HCEC 1CT (cell line): ENCODE results near the gene EFCAB6.

Experiments used
- DNase-seq: peaks from one replicate; pipeline ENCODE4 v3.0.0-alpha.2; 2017

EFCAB6 gene

DNA sequence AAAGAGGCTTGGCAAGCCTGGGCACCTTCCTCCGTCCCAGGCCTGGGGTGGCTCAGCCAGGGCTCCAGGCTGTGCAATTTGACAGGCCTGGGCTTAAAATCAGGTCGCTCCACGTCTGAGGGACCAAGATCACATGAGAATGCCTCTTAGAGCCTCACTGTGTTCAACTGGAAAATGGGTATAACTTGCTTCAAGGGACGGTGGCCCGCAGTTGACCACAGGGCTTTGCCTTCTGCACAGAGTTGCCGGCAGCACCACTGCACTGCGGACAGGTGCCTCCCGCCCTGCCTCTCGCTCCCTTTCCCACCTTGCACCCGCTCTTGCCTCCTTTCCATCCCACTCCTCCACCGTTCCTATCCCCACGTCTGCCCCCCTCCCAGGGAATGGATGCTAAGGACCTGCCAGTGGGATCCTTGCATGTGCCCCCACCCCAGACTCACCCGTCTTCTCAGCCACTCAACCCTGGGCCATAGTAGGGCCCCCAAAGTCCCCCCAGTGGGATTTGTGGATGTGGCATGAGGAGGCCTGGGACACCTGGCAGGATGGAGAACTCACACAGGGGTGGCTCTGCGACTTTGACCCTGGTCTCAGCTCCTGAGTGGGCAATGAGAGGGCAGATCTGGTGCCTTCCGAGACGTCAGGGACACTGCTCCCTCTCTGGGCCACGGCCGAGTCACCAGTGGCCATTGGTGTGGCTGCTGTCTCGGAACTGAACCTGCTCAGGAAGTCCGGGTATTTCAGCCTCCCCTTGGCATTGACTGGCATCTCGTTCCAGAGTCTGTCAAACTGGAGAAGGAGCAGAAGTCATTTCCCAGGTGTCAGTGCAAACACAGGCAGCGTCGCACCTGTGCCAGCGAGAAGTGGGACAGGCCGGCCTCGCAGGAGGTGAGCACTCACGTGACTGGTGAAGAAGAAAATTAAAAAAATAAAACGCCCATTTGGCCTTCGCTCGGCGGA is 272.3 kb downstream of the EFCAB6 start:
- DNase-seq, result no peak

GRCh38 chr22:43537019-43537585 is 275.0 kb downstream of the EFCAB6 start:
- no peak for DNase-seq

DNA sequence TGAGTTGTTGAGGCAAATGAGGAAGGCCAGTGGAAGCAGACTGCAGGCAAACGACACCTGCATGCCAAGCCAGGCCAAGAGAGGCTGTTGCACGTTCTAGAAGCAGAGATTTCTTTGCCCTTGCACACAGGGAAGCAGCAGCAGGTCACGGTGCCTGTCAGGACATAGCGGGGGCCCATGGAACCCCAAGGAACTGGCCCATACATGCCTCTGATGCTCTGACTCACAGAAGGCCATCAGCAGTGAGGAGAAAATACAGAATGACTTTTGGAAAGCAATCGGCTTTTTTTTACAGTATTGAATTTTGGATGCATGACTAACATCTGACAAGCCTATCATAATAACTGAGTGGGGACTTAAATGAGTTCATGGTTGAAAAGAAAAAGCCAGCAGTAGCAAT is 276.4 kb downstream of the EFCAB6 start:
- no peak for DNase-seq

DNA sequence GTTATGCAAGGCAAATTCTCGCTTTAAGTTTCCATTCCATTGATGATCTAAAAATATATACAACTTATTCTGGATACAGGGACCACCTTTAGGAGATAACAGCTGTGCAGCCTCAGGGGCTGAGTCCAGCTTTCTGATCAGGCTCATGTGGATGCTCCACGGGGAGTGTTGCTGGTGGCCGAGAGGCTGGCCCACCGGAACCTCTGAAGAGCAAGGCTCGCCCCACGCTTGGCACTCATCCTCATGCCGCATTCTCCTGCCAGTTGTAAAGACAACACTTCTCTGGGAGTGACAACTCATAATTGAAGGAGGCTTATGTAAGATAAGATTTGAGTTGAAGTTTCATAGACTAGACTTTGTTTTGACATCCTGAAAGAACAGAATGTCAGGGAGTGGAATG is 276.8 kb downstream of the EFCAB6 start:
- no peak for DNase-seq

DNA sequence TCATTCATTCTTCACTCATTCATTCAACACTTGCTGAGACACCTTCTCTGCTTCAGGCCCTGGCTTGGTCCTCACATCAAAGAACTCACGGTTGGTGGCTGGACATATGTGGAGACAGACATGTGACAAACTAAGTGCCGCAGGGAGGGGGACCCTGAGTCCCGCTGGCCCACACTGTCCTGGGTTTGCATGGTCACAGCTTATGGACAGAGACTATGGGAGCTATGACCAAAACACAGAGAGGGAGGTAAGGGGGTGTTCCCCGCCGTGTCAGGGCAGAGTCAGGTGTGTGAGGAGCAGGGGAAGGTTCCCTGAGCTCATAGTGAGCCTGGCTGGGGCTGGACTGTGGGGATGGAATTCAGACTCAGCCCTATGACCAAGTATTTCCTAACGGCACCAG is 277.2 kb downstream of the EFCAB6 start:
- no peak for DNase-seq

DNA sequence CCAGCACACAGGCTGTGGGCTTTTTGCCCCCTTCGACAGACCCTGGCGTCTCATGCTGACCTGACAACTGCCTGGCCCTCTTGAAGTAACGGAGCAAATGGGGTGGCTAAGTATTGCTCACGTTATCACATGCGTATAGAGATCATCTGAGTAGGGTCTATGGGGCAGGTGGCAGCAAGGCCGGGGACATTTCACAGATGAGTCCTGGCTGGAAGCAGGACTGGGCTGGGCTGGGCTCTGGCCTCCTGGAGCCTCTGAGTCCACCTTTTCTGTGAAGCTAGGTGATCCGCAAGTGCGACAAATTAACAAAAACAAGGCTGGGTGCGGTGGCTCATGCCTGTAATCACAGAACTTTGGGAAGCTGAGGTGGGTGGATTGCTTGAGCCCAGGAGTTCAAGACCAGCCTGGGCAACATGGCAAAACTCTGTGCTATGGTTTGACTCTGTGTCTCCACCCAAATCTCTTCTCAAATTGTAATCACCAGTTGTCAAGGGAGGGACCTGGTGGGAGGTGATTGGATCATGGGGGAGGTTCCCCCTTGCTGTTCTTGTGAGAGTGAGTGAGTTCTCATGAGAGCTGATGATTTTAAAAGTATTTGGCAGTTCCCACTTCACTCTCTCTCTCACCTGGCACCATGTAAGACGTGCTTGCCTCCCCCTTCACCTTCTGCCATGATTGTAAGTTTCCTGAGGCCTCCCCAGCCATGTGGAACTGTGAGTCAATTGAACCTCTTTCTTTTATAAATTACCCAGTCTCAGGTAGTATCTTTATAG is 278.3 kb downstream of the EFCAB6 start:
- no peak for DNase-seq

- DNase-seq, result no peak
Measured at GRCh38 chr22:43533156-43533530, 279.0 kb downstream of the EFCAB6 start.

DNA sequence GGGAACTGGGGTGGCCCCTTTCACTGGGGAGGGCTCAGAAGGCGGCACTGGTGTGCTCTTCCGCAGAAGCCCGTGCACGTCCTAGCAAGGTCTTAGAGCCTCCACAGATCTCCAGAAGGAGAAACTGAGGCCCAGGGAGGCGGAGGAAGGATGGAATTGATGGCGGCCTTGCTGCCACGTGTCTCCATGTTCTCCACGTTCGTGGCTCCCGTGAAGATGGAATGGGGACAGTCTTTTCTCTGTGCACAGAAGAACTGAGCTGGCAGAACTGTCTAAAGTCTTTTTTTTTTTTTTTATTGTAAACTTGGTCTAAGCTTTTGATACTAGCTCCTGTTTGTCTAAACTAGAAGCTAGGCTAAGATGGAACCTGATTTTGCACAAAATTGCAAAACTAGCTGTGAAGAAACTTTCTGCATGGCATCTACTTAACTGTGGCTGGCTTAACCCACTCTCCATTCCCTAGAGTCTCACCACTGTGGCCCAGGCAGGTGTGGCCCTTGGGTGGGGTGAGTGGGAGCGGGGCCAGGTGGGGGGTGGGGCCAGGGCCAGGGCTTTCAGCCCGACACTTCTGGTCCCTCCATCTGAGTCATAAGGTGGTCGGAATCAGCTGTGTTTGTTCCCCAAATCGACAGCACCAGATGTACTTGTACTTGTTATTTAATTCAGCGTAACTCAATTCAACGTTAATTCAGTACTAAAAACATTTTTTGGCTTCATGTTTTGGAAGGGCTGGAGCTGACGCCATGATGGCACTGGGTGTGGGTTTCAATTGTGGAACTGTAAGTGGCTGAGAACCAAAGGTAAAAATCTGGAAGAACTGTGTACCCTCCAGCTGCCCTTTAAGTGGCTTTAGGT is 279.6 kb downstream of the EFCAB6 start:
- no peak for DNase-seq

GRCh38 chr22:43531651-43532050 is 280.5 kb downstream of the EFCAB6 start:
- no peak for DNase-seq

- DNase-seq, result no peak
Measured at GRCh38 chr22:43530349-43531201, 281.5 kb downstream of the EFCAB6 start.

- DNase-seq, result no peak
Measured at GRCh38 chr22:43529934-43530333, 282.2 kb downstream of the EFCAB6 start.

DNA sequence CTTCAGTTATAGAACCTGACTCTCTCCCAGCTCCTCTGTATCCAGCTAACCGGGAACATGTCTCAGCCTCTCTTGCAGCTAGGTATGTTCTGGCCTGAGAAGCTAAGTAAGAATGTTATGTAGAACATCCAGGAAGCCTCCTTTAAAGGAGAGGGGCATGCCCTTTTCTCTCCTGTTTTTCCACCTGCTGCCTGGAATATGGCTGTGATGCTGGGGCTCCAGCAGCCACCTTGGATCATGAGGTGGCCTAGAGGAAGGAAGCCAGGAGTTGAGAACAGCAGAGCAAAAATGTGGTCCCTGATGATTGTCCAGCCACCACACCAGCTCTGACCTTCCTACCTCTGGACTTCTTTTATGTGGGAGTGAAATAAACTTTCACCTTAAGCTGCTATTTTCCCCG is 282.6 kb downstream of the EFCAB6 start:
- no peak for DNase-seq

- no peak for DNase-seq
Measured at GRCh38 chr22:43528601-43529360, 283.3 kb downstream of the EFCAB6 start.

DNA sequence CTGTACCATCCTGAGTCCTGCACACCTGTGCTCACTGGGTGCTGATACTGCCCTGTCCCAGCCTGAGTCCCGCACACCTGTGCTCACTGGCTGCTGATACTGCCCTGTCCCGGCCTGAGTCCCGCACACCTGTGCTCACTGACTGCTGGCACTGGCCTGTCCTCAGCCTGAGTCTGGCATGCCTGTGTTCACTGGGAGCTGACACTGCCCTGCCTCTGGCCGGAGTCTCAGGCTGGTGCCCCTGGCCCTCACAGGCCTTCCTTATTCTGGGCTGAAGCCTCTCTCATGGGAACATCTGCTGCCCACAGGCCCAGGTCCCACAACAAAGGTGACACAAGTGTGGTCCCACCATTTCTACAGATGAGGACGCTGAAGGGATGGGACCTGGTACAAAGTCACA is 285.2 kb downstream of the EFCAB6 start:
- DNase-seq, result no peak

- no peak for DNase-seq
Measured at GRCh38 chr22:43526117-43526655, 285.9 kb downstream of the EFCAB6 start.

DNA sequence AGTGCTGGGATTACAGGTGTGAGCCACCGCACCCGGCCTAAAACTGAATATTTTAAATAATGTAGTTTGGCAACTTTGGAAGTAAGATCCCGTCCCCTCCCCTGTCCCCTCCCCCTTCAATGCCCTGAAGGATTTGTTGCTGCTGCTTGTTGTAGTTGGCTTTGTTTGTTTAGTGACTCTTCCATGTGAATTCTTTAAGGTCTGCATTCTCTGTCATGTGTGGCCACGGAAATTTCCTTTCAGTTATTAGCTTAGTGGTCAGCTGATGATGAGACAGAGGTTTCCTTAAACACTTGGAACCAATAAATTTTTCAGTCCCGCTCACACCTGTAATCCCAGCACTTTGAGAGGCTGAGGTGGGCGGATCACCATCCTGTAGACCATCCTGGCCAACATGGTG is 290.4 kb downstream of the EFCAB6 start:
- no peak for DNase-seq

GRCh38 chr22:43520632-43521039 is 291.5 kb downstream of the EFCAB6 start:
- DNase-seq, result no peak

GRCh38 chr22:43516996-43517635 is 295.0 kb downstream of the EFCAB6 start:
- DNase-seq, result no peak

DNA sequence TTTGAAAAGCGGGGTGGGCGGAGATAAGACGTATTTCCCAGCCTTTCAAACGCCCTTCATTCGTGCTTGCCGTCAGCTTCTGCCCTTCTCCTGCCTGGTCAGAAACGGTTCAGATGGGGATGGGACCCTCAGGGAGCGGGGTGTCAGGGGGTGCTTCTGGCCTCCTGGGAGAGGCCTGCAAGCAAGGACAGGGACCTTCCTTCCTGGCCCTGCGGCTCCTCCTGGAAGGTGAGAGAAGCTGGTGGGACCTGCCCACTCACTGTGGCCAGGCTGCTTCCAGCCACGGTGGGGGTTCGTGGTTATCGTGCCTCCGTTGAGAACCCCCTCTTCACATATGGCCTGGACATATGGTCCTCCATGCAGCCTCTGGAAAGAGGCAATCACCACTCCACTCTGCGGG is 295.7 kb downstream of the EFCAB6 start:
- DNase-seq, result no peak

GRCh38 chr22:43515902-43516301 is 296.2 kb downstream of the EFCAB6 start:
- no peak for DNase-seq
